Esophagus (tissue), 2 donors: ENCODE measurements around the gene GPBAR1. TPM values are rescaled to one million over a fixed set of nuclear protein-coding genes. Genes with fewer than 3 reads are reported as not detected.

Source experiments
- H3K27ac ChIP-seq, 2 donors: one replicate each; pipeline ENCODE4 v1.5.1; 2013; ENCODE audit warnings: low read depth in 2 of 2, mild to moderate bottlenecking in 2 of 2, inconsistent platforms in 1 of 2, low read length in 1 of 2, moderate library complexity in 1 of 2
- H3K27me3 ChIP-seq, 2 donors: one replicate each; pipeline ENCODE4 v1.6.1; 2013; ENCODE audit warnings: low read length in 2 of 2, control low read depth in 1 of 2, mild to moderate bottlenecking in 1 of 2; ENCODE audit not compliant: insufficient read depth in 2 of 2, control insufficient read depth in 1 of 2
- H3K36me3 ChIP-seq, 2 donors: one replicate each; pipeline ENCODE4 v1.6.1; 2013; ENCODE audit warnings: low read length in 1 of 2; ENCODE audit not compliant: control insufficient read depth in 2 of 2, insufficient read depth in 2 of 2
- H3K4me1 ChIP-seq, 2 donors: one replicate each; pipeline ENCODE4 v1.6.1; 2013; ENCODE audit warnings: low read length in 1 of 2; ENCODE audit not compliant: control insufficient read depth in 2 of 2, insufficient read depth in 2 of 2
- H3K4me3 ChIP-seq, 2 donors: one replicate each; pipeline ENCODE4 v1.5.1; 2013; ENCODE audit warnings: low read length in 2 of 2, mild to moderate bottlenecking in 2 of 2, low read depth in 1 of 2, moderate library complexity in 1 of 2
- H3K9me3 ChIP-seq, 2 donors: one replicate each; pipeline ENCODE4 v1.6.1; 2013; ENCODE audit warnings: mild to moderate bottlenecking in 2 of 2, low read depth in 1 of 2, low read length in 1 of 2, moderate library complexity in 1 of 2; ENCODE audit not compliant: control insufficient read depth in 2 of 2, insufficient read depth in 1 of 2
- WGBS, 2 donors: extraction: QIAGEN DNeasy Blood & Tissue Kit; methylation state at CpG; one replicate each; pipeline ENCODE4 v1.1.7; 2013; 5-methylcytosine and 5-hydroxymethylcytosine counted together
- polyA plus RNA-seq, 2 donors: library from polyadenylated mRNA; stranded (reverse); fragments of 200-250 nt; gene quantifications; one replicate each; pipeline ENCODE4 v1.2.3, GENCODE V29; 2013
- donor health status: healthy with polysubstance abuse.
- donor health status: Bipolar disorder and iron deficiency.

Gene GPBAR1
- polyA plus RNA-seq, 2 donors = 0.29 to 0.45 TPM

DNA sequence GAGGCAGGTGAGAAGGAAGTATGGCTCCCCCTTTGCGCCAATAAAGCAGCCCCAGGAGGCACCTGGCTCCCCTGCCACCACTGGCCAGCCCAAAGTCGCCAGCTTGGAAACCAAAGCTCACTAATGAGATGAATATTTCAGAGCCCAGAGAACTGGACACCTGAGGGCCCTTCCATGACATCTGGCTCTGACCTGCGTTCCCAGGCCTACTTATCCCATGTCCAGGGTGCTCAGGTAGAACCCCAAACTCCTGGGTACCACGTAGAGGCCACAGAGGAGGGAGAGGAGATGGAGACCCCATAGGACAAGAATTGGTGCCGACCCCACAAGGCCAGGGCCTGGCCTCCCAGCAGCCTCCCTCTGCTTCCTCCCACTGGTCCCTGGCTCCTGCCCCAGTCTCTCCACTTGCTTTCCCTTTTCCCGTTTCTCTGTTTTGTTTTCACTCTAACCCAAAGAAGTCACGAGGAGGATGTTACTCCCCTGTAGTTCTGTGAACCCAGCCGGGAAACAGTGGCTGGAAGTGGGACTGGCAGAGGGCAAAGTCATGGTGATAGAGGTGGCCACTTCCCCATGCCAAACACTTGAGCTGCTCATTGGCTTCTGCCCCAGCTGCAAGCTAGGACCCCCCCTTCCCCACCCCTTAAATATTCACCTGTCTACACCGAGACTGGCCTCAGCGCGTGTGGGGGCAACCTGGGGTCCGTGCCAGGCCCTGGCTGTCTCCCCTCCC lies 30.7 kb downstream of the GPBAR1 start:
- Histone ChIP-seq H3K4me1 (peaks cover 6 to 18% of the 10 kb centered on the region in 2 donors), H3K9me3 (no peaks in the 10 kb centered on the region), H3K4me3 (peak overlapping the region; percentile 96), H3K36me3 (no peaks in the 10 kb centered on the region), H3K27ac (peak overlapping the region; percentile 94 to 97), H3K27me3 (no peaks in the 10 kb centered on the region)
- 17 to 19% methylated on average over 12 of the region's 12 CpGs for WGBS, 2 donors

DNA sequence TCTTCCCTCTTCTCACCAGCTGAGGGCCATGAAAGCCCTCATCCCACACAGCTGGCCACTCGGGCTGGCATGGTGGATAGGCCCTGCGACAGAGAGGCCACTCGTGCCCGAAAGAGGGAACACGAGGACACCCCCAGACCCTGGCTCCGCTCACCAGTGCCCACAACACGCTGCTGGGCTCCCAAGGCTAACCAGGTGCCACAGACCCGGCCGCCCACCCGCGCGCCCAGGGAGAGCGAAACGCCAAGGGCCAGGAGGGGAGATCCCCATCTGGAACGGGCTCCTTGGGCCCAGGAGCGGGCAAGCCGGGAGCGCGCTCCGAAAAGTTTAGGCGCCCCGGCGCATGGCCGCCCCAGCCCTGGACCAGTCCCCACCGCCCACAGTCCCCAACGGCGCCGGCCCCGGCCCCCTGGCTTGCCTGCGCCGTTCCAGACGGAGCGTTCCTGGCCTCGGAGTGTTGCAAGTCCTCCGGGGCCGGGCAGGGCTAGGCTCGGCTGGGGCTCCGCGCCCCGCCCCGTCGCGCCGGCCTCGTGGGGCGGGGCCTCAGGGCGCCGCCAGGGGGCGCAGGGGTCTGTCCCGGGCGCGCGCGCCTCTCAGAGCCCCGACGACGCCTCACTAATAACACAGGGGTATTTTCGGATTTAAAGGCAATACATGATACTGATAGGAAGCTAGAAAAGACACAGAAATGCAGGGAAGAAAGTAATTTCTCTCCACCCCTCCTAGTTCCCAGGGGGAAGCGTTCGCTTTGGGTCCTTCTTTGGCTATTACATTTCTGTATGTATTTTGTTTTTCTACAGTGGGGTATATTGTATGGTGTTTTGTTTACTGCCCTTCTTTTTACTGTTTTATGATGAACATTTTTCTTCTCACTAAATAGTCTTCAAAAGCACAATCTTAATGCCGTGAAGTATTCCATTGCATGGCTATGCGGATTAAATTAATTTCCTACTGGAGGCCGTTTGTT lies 31.5 kb downstream of the GPBAR1 start, which contains the start of gene TMBIM1:
Gene TMBIM1 (minus strand): TSS at position 456 of the 967 bp plus-strand sequence. CDS start 10,362 bp downstream, outside the sequence.
- Histone ChIP-seq H3K36me3 (no peaks in the 10 kb centered on the region), H3K4me1 (peaks cover 6 to 18% of the 10 kb centered on the region in 2 donors), H3K27me3 (no peaks in the 10 kb centered on the region), H3K4me3 (peak within 1 kb of the TSS; percentile 96), H3K9me3 (no peaks in the 10 kb centered on the region), H3K27ac (peak within 1 kb of the TSS; percentile 94 to 98)
- 3% methylated on average over 59 to 63 of the region's 63 CpGs for WGBS, 2 donors

DNA sequence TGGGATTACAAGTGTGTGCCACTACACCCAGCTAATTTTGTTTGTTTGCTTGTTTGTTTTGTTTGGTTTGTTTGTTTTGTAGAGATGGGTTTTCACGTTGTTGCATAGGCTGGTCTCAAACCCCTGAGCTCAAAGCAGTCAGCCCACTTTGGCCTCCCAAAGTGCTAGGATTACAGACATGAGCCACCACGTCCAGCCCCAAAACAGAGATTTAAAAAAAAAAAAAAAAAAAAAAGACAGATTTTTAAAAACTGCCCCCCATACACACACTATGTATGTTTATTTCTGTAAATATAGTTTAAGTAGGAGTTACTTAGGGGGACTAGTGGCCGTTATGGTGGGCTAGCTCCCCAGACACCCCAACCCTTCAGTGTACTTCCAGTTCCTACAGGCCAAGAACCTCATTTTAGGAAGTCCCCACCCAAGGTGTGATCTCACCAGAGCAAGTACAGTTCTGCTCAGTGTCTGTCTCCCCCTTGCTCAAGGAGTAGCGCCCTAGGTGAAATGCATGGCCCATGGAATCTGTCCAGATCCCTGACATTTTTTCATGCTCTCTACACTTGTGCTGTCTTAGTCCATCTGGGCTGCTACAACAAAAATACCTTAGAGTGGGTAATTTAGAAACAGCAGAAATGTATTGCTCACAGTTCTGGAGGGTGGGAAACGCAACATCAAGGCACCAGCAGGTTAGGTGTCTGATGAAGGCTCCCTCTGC lies 33.1 kb downstream of the GPBAR1 start:
- Histone ChIP-seq H3K9me3 (no peaks in the 10 kb centered on the region), H3K27ac (peak overlapping the region; percentile 93 to 98), H3K27me3 (no peaks in the 10 kb centered on the region), H3K4me3 (no peak overlapping the region), H3K36me3 (no peaks in the 10 kb centered on the region), H3K4me1 (peaks cover 3 to 20% of the 10 kb centered on the region in 2 donors)
- WGBS, 2 donors = 48 to 52% methylated on average over 5 of the region's 5 CpGs

DNA sequence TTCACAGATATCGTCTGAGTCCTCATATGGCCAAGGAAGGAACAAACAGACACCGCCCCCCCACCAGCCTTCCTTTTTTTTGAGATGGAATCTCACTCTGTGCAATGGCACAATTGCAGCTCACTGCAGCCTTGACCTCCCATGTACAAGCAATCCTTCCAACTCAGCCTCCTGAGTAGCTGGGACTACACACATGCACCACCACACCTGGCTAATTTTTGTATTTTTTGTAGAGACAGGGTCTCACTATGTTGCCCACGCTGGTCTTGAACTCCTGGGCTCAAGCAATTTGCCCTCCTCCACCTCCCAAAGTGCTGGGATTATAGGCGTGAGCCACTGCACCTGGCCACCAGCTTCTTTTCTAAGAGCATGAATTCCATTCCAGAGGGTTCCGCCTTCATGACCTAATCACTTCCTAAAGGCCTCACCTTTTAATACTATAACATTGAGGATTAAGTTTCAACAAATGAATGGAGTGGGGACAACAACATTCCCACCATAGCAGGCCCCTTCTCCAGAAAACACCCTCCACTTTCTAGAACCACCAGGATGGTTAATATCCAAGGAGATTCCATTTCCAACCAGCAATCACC lies 33.7 kb downstream of the GPBAR1 start:
- Histone ChIP-seq H3K27me3 (no peaks in the 10 kb centered on the region), H3K36me3 (no peaks in the 10 kb centered on the region), H3K9me3 (no peaks in the 10 kb centered on the region), H3K27ac (peak overlapping the region; percentile 93 to 98), H3K4me3 (no peak overlapping the region), H3K4me1 (peaks cover 3 to 20% of the 10 kb centered on the region in 2 donors)
- 55 to 71% methylated on average over 5 of the region's 5 CpGs for WGBS, 2 donors

DNA sequence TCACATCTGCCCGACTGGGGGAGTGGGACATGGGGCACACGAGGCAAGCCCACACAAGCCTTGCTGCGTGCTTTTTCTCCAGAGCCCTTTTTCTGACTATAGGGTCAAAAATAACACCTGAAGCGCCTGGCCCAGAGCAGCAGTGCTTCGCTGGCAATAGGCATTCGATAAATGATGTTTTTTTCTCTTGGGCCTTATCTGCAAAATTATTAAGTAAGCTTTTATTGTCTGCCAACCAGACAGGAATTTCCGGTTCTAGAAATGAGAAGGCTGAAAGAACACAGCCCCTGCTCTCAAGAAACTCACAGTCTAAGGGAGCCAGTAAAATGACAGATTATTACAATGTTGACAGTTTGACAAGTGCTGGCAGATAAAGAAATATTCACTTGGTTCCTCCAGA lies 34.2 kb downstream of the GPBAR1 start:
- no peaks in the 10 kb centered on the region for H3K36me3 ChIP-seq
- peak overlapping the region; percentile 93 to 98 for H3K27ac ChIP-seq
- no peaks in the 10 kb centered on the region for H3K27me3 ChIP-seq
- WGBS, 2 donors = 35 to 43% methylated on average over 7 of the region's 7 CpGs
- H3K9me3 ChIP-seq = no peaks in the 10 kb centered on the region
- no peak overlapping the region for H3K4me3 ChIP-seq
- H3K4me1 ChIP-seq = peaks cover 3 to 17% of the 10 kb centered on the region in 2 donors

DNA sequence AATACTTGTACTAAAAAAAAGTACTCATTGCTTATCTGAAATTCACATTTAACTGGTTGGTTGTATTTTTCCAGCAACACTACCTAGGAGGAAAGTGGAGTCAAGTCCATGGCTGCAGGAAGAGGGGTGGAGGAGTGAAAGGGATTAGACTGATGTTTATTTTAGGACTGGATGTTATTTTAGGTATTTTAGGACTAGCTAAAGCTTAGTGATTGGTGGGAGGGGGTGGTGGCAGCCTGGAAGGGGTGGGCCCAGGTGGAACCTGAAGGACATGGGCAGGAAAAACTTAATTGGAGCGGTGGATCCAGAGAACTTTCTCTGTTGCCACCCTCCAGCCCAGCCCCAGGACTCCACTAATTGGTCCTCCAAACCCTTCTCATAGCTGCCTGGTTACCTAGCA lies 35.4 kb downstream of the GPBAR1 start:
- Histone ChIP-seq H3K27me3 (no peaks in the 10 kb centered on the region), H3K4me3 (no peak overlapping the region), H3K27ac (peak overlapping the region; percentile 85 to 90), H3K4me1 (peaks cover 0 to 12% of the 10 kb centered on the region in 2 donors), H3K9me3 (no peaks in the 10 kb centered on the region), H3K36me3 (no peaks in the 10 kb centered on the region)
- 55 to 67% methylated on average over 1 of the region's 1 CpG for WGBS, 2 donors

DNA sequence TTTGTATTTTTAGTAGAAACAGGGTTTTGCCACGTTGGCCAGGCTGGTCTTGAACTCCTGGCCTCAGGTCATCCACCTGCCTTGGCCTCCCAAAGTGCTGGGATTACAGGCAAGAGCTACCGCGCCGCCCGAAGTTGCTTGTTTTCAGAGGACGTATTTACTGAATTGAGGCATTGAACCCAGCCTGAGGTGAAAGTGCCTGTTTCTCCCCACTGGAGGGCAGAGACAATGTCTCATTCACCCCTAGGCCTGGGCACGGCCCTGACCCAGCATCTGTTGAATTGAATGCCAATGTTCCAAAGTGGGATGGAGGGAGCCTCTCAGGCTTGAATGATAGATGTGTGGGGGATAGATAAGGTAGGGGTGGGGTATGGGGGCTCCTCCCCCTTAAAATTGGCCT lies 36.0 kb downstream of the GPBAR1 start:
- no peaks in the 10 kb centered on the region for H3K9me3 ChIP-seq
- WGBS, 2 donors = 75 to 81% methylated on average over 7 of the region's 7 CpGs
- H3K4me1 ChIP-seq = peaks cover 0 to 9% of the 10 kb centered on the region in 2 donors
- H3K27me3 ChIP-seq = no peaks in the 10 kb centered on the region
- no peaks in the 10 kb centered on the region for H3K36me3 ChIP-seq
- no peak overlapping the region for H3K4me3 ChIP-seq
- peak overlapping the region; percentile 57 to 85 for H3K27ac ChIP-seq

DNA sequence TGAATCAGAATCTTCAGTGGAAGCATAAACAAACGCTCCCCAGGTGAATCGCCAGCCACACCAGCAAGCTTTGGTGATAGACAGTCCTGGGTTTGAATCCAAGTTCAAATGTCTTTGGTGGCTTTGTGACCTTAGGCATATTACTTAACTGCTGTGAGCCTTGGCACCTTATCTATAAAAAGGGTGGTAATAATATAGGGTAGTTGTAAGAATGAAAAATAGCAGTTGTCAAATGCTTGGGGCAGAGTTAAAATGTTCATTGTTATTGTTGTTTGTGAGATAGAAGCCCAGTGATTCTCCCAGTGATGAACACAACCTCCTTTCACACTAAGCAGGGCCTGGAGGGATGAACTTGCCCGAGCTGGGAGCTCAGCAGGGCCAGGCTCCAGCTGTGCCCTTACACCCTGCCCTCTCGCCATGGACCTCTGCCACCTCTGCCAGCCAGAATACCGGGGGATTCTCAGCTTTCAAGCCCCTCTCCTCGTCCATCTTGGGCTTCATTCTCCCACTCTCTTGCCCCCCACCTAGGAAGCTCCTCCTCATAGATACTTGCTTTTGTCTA lies 37.6 kb downstream of the GPBAR1 start:
- WGBS, 2 donors = 44 to 49% methylated on average over 6 of the region's 6 CpGs
- no peak overlapping the region for H3K4me3 ChIP-seq
- H3K27ac ChIP-seq = peak overlapping the region; percentile 84 to 96
- no peaks in the 10 kb centered on the region for H3K9me3 ChIP-seq
- no peaks in the 10 kb centered on the region for H3K27me3 ChIP-seq
- peaks cover 0 to 9% of the 10 kb centered on the region in 2 donors for H3K4me1 ChIP-seq
- no peaks in the 10 kb centered on the region for H3K36me3 ChIP-seq
